GM12874 (cell line): ENCODE data around the gene PTPRU.
A peak's percentile ranks its signal among the peaks of the same experiment; 100 is the strongest.

Source experiments
- CTCF ChIP-seq: IDR thresholded peaks from 2 replicates; pipeline ENCODE4 v1.5.1; 2011; ENCODE audit warnings: low read depth, mild to moderate bottlenecking, control low read depth, low read length, moderate library complexity; ENCODE audit not compliant: insufficient read depth

PTPRU gene

GRCh38 chr1:29240400-29240837, 4.1 kb downstream of the PTPRU start:
- no peak for TF ChIP-seq CTCF

GRCh38 chr1:29240986-29241385, 4.7 kb downstream of the PTPRU start:
- no peak for TF ChIP-seq CTCF

- no peak for TF ChIP-seq CTCF
Measured at GRCh38 chr1:29243023-29243870, 6.9 kb downstream of the PTPRU start.

- TF ChIP-seq CTCF: no peak
Measured at GRCh38 chr1:29243871-29244200, 7.5 kb downstream of the PTPRU start.

- TF ChIP-seq CTCF: no peak
Measured at GRCh38 chr1:29245261-29245660, 8.9 kb downstream of the PTPRU start.

GRCh38 chr1:29245876-29246275, 9.6 kb downstream of the PTPRU start:
- peak; percentile 40; the same call in 1 of the 2 replicates for TF ChIP-seq CTCF

- no peak for TF ChIP-seq CTCF
Measured at GRCh38 chr1:29247044-29247443, 10.7 kb downstream of the PTPRU start.
